ENCODE results near the gene MTMR11. TPM values are rescaled to one million over a fixed set of nuclear protein-coding genes. Genes with fewer than 3 reads are reported as not detected.
A peak's percentile ranks its signal among the peaks of the same experiment; 100 is the strongest.

MTMR11 gene
- total and polyA plus RNA-seq, 9 of the 15 experiments (the other 6 are each of a cell fraction or from before 2014, with no cell fraction given): 0.09 to 1.6 (median 0.51) TPM

- TF ChIP-seq E2F6 (IDR thresholded peaks at IDR 0.05; ENCODE audit: borderline replicate concordance in 1 of 2, extremely low read depth in 1 of 2, insufficient read depth in 1 of 2, insufficient read length in 1 of 2, low read depth in 1 of 2, low read length in 1 of 2, poor library complexity in 1 of 2, severe bottlenecking in 1 of 2) (no peak), SIN3A (IDR thresholded peaks at IDR 0.05; ENCODE audit: borderline replicate concordance in 2 of 2, control insufficient read depth in 1 of 2, low read depth in 2 of 2, low read length in 2 of 2) (peak; percentile 22 to 52; a peak in 3 of 4 replicates), EHMT2 (IDR thresholded peaks at IDR 0.05) (no peak), GATAD2B (IDR thresholded peaks at IDR 0.05; ENCODE audit: borderline replicate concordance) (no peak), GATAD2A (IDR thresholded peaks at IDR 0.05) (no peak), RBM25 (IDR thresholded peaks at IDR 0.05; ENCODE audit: low read depth, low read length, severe bottlenecking) (no peak), ZNF518B (CRISPR knock-in tag; IDR thresholded peaks at IDR 0.05) (no peak), TRIM24 (IDR thresholded peaks at IDR 0.05) (no peak), TEAD2 (tag; IDR thresholded peaks at IDR 0.05) (no peak; the same call in 1 of the 2 replicates), POLR2G (IDR thresholded peaks at IDR 0.05; ENCODE audit: low read depth, low read length) (peak; percentile 80), PTRF (tag; IDR thresholded peaks at IDR 0.05) (no peak), PHTF2 (CRISPR knock-in tag; IDR thresholded peaks at IDR 0.05) (no peak)
- TF ChIP-seq, protein P1, sequence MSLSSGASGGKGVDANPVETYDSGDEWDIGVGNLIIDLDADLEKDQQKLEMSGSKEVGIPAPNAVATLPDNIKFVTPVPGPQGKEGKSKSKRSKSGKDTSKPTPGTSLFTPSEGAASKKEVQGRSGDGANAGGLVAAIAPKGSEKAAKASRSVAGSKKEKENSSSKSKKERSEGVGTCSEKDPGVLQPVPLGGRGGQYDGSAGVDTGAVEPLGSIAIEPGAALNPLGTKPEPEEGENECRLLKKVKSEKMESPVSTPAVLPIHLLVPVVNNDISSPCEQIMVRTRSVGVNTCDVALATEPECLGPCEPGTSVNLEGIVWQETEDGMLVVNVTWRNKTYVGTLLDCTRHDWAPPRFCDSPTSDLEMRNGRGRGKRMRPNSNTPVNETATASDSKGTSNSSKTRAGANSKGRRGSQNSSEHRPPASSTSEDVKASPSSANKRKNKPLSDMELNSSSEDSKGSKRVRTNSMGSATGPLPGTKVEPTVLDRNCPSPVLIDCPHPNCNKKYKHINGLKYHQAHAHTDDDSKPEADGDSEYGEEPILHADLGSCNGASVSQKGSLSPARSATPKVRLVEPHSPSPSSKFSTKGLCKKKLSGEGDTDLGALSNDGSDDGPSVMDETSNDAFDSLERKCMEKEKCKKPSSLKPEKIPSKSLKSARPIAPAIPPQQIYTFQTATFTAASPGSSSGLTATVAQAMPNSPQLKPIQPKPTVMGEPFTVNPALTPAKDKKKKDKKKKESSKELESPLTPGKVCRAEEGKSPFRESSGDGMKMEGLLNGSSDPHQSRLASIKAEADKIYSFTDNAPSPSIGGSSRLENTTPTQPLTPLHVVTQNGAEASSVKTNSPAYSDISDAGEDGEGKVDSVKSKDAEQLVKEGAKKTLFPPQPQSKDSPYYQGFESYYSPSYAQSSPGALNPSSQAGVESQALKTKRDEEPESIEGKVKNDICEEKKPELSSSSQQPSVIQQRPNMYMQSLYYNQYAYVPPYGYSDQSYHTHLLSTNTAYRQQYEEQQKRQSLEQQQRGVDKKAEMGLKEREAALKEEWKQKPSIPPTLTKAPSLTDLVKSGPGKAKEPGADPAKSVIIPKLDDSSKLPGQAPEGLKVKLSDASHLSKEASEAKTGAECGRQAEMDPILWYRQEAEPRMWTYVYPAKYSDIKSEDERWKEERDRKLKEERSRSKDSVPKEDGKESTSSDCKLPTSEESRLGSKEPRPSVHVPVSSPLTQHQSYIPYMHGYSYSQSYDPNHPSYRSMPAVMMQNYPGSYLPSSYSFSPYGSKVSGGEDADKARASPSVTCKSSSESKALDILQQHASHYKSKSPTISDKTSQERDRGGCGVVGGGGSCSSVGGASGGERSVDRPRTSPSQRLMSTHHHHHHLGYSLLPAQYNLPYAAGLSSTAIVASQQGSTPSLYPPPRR (CRISPR knock-in tag; IDR thresholded peaks at IDR 0.05; ENCODE audit: borderline replicate concordance): peak; percentile 62
- TF ChIP-seq, protein P2, sequence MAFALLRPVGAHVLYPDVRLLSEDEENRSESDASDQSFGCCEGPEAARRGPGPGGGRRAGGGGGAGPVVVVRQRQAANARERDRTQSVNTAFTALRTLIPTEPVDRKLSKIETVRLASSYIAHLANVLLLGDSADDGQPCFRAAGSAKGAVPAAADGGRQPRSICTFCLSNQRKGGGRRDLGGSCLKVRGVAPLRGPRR (CRISPR knock-in tag; IDR thresholded peaks at IDR 0.05): no peak
- TF ChIP-seq, protein P3, sequence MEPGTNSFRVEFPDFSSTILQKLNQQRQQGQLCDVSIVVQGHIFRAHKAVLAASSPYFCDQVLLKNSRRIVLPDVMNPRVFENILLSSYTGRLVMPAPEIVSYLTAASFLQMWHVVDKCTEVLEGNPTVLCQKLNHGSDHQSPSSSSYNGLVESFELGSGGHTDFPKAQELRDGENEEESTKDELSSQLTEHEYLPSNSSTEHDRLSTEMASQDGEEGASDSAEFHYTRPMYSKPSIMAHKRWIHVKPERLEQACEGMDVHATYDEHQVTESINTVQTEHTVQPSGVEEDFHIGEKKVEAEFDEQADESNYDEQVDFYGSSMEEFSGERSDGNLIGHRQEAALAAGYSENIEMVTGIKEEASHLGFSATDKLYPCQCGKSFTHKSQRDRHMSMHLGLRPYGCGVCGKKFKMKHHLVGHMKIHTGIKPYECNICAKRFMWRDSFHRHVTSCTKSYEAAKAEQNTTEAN (CRISPR knock-in tag; IDR thresholded peaks at IDR 0.05): 0 out of 2 replicates have a peak, but pooled peaks have one; percentile 23
Observed at GRCh38 chr1:149885339-149886120, 51.1 kb downstream of the MTMR11 start (continued).

Data from K562 (cell line).